ENCODE data around the gene LRRFIP1. TPM values are rescaled to one million over a fixed set of nuclear protein-coding genes. Genes with fewer than 3 reads are reported as not detected.

The LRRFIP1 gene
- polyA plus RNA-seq, 1 donor (not counting 4 experiments of a cell fraction or from before 2014, with no cell fraction given), result 115 TPM

- dilution Hi-C loops (cut with MboI; ENCODE audit: extremely low pct_ligation_motif_present, low sequenced_read_pairs), result no loop called here
- H4K20me1 ChIP-seq (ENCODE audit: control insufficient read depth, extremely low read depth, insufficient read depth, low read length), result peaks cover 4% of the 10 kb centered on the region
- H3K27me3 ChIP-seq (ENCODE audit: control insufficient read depth, extremely low read depth, insufficient read depth, low read length), result no peaks in the 10 kb centered on the region
- no peaks in the 10 kb centered on the region for H3K9me3 ChIP-seq (ENCODE audit: control insufficient read depth, low read depth, low read length)
- no peak for FAIRE-seq
- no peak overlapping the region for H3K27ac ChIP-seq (ENCODE audit: control insufficient read depth, insufficient read depth, low read length)
- no peak for DNase-seq (ENCODE audit: low read depth, low spot score)
- no peak overlapping the region for H3K4me3 ChIP-seq (ENCODE audit: control insufficient read depth in 2 of 3, extremely low read depth in 1 of 3, insufficient read depth in 2 of 3, low read depth in 1 of 3, low read length in 3 of 3)
- peaks cover 90% of the 10 kb centered on the region for H3K79me2 ChIP-seq (ENCODE audit: control insufficient read depth, insufficient read depth, low read length)
- H3K9me1 ChIP-seq (ENCODE audit: control insufficient read depth, extremely low read depth, insufficient read depth, low read length), result peaks cover under 1% of the 10 kb centered on the region
- no peak overlapping the region for H3K9ac ChIP-seq (ENCODE audit: control insufficient read depth, extremely low read depth, insufficient read depth, low read length)
- no peak overlapping the region for H2AFZ ChIP-seq (ENCODE audit: control insufficient read depth, low read length)
- TF ChIP-seq CTCF (optimal IDR thresholded peaks at IDR 0.05 in 1 of 3, IDR thresholded peaks at IDR 0.05 in 1 of 3, conservative IDR thresholded peaks at IDR 0.05 in 1 of 3; ENCODE audit: extremely low read depth in 1 of 3, insufficient read depth in 2 of 3, low read length in 3 of 3) (no peak), EZH2 (IDR thresholded peaks at IDR 0.05; ENCODE audit: low read length) (no peak)
- peaks cover 5% of the 10 kb centered on the region for H3K4me1 ChIP-seq (ENCODE audit: control insufficient read depth, extremely low read depth, insufficient read depth, low read length)
- H3K4me2 ChIP-seq (ENCODE audit: control insufficient read depth, extremely low read depth, insufficient read depth, low read depth, low read length), result no peak overlapping the region
- peaks cover 17 to 27% of the 10 kb centered on the region in 2 experiments for H3K36me3 ChIP-seq (ENCODE audit: control insufficient read depth in 2 of 2, extremely low read depth in 1 of 2, insufficient read depth in 2 of 2, low read length in 2 of 2)
Observed at GRCh38 chr2:237738255-237738654, 110.9 kb downstream of the LRRFIP1 start.

GRCh38 chr2:237739101-237739500 lies 111.7 kb downstream of the LRRFIP1 start:
- H3K79me2 ChIP-seq (ENCODE audit: control insufficient read depth, insufficient read depth, low read length), result peaks cover 86% of the 10 kb centered on the region
- no peak overlapping the region for H3K4me2 ChIP-seq (ENCODE audit: control insufficient read depth, extremely low read depth, insufficient read depth, low read depth, low read length)
- peaks cover 7% of the 10 kb centered on the region for H3K4me1 ChIP-seq (ENCODE audit: control insufficient read depth, extremely low read depth, insufficient read depth, low read length)
- H3K4me3 ChIP-seq (ENCODE audit: control insufficient read depth in 2 of 3, extremely low read depth in 1 of 3, insufficient read depth in 2 of 3, low read depth in 1 of 3, low read length in 3 of 3), result no peak overlapping the region
- peaks cover 5% of the 10 kb centered on the region for H4K20me1 ChIP-seq (ENCODE audit: control insufficient read depth, extremely low read depth, insufficient read depth, low read length)
- H3K9me1 ChIP-seq (ENCODE audit: control insufficient read depth, extremely low read depth, insufficient read depth, low read length), result no peaks in the 10 kb centered on the region
- DNase-seq (ENCODE audit: low read depth, low spot score) (no peak), FAIRE-seq (no peak)
- dilution Hi-C loops (cut with MboI; ENCODE audit: extremely low pct_ligation_motif_present, low sequenced_read_pairs), result no loop called here
- no peak overlapping the region for H3K27ac ChIP-seq (ENCODE audit: control insufficient read depth, insufficient read depth, low read length)
- H3K36me3 ChIP-seq (ENCODE audit: control insufficient read depth in 2 of 2, extremely low read depth in 1 of 2, insufficient read depth in 2 of 2, low read length in 2 of 2), result peaks cover 17 to 27% of the 10 kb centered on the region in 2 experiments
- no peaks in the 10 kb centered on the region for H3K9me3 ChIP-seq (ENCODE audit: control insufficient read depth, low read depth, low read length)
- H2AFZ ChIP-seq (ENCODE audit: control insufficient read depth, low read length), result no peak overlapping the region
- no peak for TF ChIP-seq EZH2 (IDR thresholded peaks at IDR 0.05; ENCODE audit: low read length)
- no peak for TF ChIP-seq CTCF (optimal IDR thresholded peaks at IDR 0.05 in 1 of 3, IDR thresholded peaks at IDR 0.05 in 1 of 3, conservative IDR thresholded peaks at IDR 0.05 in 1 of 3; ENCODE audit: extremely low read depth in 1 of 3, insufficient read depth in 2 of 3, low read length in 3 of 3)
- no peak overlapping the region for H3K9ac ChIP-seq (ENCODE audit: control insufficient read depth, extremely low read depth, insufficient read depth, low read length)
- H3K27me3 ChIP-seq (ENCODE audit: control insufficient read depth, extremely low read depth, insufficient read depth, low read length), result no peaks in the 10 kb centered on the region
